ENCODE measurements around the gene TEDC2. TPM values are rescaled to one million over a fixed set of nuclear protein-coding genes. Genes with fewer than 3 reads are reported as not detected.

Gene TEDC2
- polyA plus RNA-seq, 2 of the 4 experiments (the other 2 are of a cell fraction) = 9.5 to 22.6 TPM

GRCh38 chr16:2437032-2437790 lies 22.7 kb upstream of the TEDC2 start (continued):
- TF ChIP-seq CBX2 (IDR thresholded peaks at IDR 0.05; ENCODE audit: borderline replicate concordance, low read depth) (no peak), BCL3 (IDR thresholded peaks at IDR 0.05) (no peak)
- TF ChIP-seq, protein P1, sequence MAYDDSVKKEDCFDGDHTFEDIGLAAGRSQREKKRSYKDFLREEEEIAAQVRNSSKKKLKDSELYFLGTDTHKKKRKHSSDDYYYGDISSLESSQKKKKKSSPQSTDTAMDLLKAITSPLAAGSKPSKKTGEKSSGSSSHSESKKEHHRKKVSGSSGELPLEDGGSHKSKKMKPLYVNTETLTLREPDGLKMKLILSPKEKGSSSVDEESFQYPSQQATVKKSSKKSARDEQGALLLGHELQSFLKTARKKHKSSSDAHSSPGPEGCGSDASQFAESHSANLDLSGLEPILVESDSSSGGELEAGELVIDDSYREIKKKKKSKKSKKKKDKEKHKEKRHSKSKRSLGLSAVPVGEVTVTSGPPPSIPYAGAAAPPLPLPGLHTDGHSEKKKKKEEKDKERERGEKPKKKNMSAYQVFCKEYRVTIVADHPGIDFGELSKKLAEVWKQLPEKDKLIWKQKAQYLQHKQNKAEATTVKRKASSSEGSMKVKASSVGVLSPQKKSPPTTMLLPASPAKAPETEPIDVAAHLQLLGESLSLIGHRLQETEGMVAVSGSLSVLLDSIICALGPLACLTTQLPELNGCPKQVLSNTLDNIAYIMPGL (CRISPR knock-in tag; IDR thresholded peaks at IDR 0.05; ENCODE audit: borderline replicate concordance) = no peak

DNA sequence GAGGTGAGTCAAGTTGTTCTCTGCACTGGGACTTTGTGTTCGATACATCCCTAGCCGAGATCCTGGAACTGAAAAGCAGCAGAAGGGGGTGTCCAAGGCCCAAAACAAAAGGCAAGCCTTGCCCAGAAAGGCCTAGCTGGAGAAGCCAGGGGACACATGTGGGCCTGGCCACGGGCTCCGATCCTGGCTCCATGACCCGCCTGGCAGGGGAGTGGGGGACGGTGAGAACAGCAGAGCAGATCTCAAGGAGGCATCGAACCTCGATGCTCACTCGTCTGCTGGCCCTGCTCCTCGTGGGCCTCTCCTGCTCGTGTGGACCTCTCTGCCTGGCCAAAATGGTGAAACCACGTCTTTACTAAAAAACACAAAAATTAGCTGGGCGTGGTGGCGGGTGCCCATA lies 21.8 kb upstream of the TEDC2 start:
- 98% methylated on average over 14 of the region's 14 CpGs for WGBS (ENCODE audit: missing lambda C conversion rate)
- ATAC-seq (no peak), FAIRE-seq (no peak), DNase-seq (ENCODE audit: low read depth in 1 of 2, low spot score in 1 of 2) (no peak)
- H3K9me3 ChIP-seq = no peaks in the 10 kb centered on the region
- ChIA-PET CTCF (interaction anchor here (5.0 kb wide), 1 partner anchor 10 kb away, joined by 35 read pairs; the partner anchor contains the start of gene CCNF), POLR2A (no interaction called here)
- TF ChIP-seq KDM5A (IDR thresholded peaks at IDR 0.05) = no peak
- TF ChIP-seq JUN (IDR thresholded peaks at IDR 0.05) = no peak
- TF ChIP-seq TFCP2L1 (CRISPR knock-in tag; IDR thresholded peaks at IDR 0.05) = no peak
- TF ChIP-seq CHD2 (IDR thresholded peaks at IDR 0.05; ENCODE audit: low read length, partially characterized antibody) = no peak
- TF ChIP-seq, protein P1 (CRISPR knock-in tag; IDR thresholded peaks at IDR 0.05; ENCODE audit: borderline replicate concordance) = no peak
- TF ChIP-seq, protein P2, sequence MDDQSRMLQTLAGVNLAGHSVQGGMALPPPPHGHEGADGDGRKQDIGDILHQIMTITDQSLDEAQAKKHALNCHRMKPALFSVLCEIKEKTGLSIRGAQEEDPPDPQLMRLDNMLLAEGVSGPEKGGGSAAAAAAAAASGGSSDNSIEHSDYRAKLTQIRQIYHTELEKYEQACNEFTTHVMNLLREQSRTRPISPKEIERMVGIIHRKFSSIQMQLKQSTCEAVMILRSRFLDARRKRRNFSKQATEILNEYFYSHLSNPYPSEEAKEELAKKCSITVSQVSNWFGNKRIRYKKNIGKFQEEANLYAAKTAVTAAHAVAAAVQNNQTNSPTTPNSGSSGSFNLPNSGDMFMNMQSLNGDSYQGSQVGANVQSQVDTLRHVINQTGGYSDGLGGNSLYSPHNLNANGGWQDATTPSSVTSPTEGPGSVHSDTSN (IDR thresholded peaks at IDR 0.05) = no peak
- TF ChIP-seq ZSCAN20 (CRISPR knock-in tag; IDR thresholded peaks at IDR 0.05) = no peak
- TF ChIP-seq RAD21 (conservative IDR thresholded peaks at IDR 0.05 in 1 of 2, IDR thresholded peaks at IDR 0.05 in 1 of 2) = no peak
- no peak for TF ChIP-seq BHLHE40 (IDR thresholded peaks at IDR 0.05; ENCODE audit: low read depth, low read length)
- no peak for TF ChIP-seq SREBF2 (IDR thresholded peaks at IDR 0.05)
- no peak for TF ChIP-seq GATA3 (IDR thresholded peaks at IDR 0.05; ENCODE audit: borderline replicate concordance)
- TF ChIP-seq MYC (IDR thresholded peaks at IDR 0.05; ENCODE audit: borderline replicate concordance, low read length) = no peak
- no peak for TF ChIP-seq ESRRA (IDR thresholded peaks at IDR 0.05; ENCODE audit: borderline replicate concordance, low read length)
- TF ChIP-seq MAZ (IDR thresholded peaks at IDR 0.05; ENCODE audit: borderline replicate concordance, low read depth, low read length) = no peak
- no peak for TF ChIP-seq FOSL2 (IDR thresholded peaks at IDR 0.05)
- TF ChIP-seq FOSL2 (CRISPR knock-in tag; IDR thresholded peaks at IDR 0.05) = no peak
- TF ChIP-seq RFX5 (IDR thresholded peaks at IDR 0.05) = no peak
- TF ChIP-seq EHMT2 (IDR thresholded peaks at IDR 0.05; ENCODE audit: low read depth) = no peak
- no peak for TF ChIP-seq FOXS1 (CRISPR knock-in tag; IDR thresholded peaks at IDR 0.05)
- no peak for TF ChIP-seq RARB (CRISPR knock-in tag; IDR thresholded peaks at IDR 0.05)
- no peak overlapping the region for H3K4me3 ChIP-seq
- no peaks in the 10 kb centered on the region for H3K4me1 ChIP-seq
- H3K27ac ChIP-seq = no peak overlapping the region
- H3K4me2 ChIP-seq = no peak overlapping the region
